SK-N-SH (cell line): ENCODE data around the gene STIL. TPM values are rescaled to one million over a fixed set of nuclear protein-coding genes. Genes with fewer than 3 reads are reported as not detected.

Source experiments
- CTCF ChIA-PET: fragments of 300-600, 350-600 bp; formaldehyde crosslinking; extraction: SDS; loops from one replicate; lab custom pipeline; 2021; lab: Yijun Ruan, JAX
- POLR2A ChIA-PET: fragments of 350-600 bp; sonication (Branson Sonifier 250); formaldehyde crosslinking; extraction: SDS; loops from one replicate; lab custom pipeline; 2020; ENCODE audit warnings: antibody characterized with exemption, inconsistent platforms; lab: Yijun Ruan, JAX
- DNase-seq: peaks from one replicate; pipeline ENCODE4 v3.0.0; 2012
- H2AFZ ChIP-seq: fragments of 200-600 bp; sonication (generic); 2 replicates; pipeline ENCODE4 v1.8.1; 2016; ENCODE audit warnings: antibody characterized with exemption, mild to moderate bottlenecking, low read depth
- H3F3A ChIP-seq: fragments of 200-600 bp; sonication (generic); replicated peaks from 2 replicates; pipeline ENCODE3; 2016; ENCODE audit warnings: antibody characterized with exemption, mild to moderate bottlenecking; ENCODE audit not compliant: insufficient read depth
- H3K27ac ChIP-seq, 2 experiments: fragments of 200-500 bp in 1 of 2; fragments of 200-600 bp in 1 of 2; sonication (Bioruptor generic) in 1 of 2; sonication (generic), shearing (Covaris generic) in 1 of 2; 2 replicates each; pipeline versions ENCODE4 v1.5.1 to v1.6.1; 2014 to 2016; ENCODE audit warnings: low read depth in 2 of 2, inconsistent platforms in 1 of 2, low read length in 1 of 2, mild to moderate bottlenecking in 1 of 2, mixed read lengths in 1 of 2
- H3K27me3 ChIP-seq: fragments of 200-600 bp; sonication (generic), shearing (Covaris generic); 2 replicates; pipeline ENCODE4 v1.6.1; 2016; ENCODE audit warnings: mixed run types; ENCODE audit not compliant: insufficient read depth
- H3K36me3 ChIP-seq, 2 experiments: fragments of 200-500 bp in 1 of 2; fragments of 200-600 bp in 1 of 2; sonication (Bioruptor generic) in 1 of 2; sonication (generic) in 1 of 2; replicated peaks in 1 of 2; 2 replicates each; pipeline versions ENCODE3 to v1.5.1; 2014 to 2016; ENCODE audit warnings: low read length in 1 of 2, mild to moderate bottlenecking in 1 of 2; ENCODE audit not compliant: insufficient read depth in 2 of 2, control insufficient read depth in 1 of 2
- H3K4me1 ChIP-seq, 2 experiments: fragments of 200-500 bp in 1 of 2; fragments of 200-600 bp in 1 of 2; sonication (Bioruptor generic) in 1 of 2; sonication (generic), shearing (Covaris generic) in 1 of 2; 2 replicates each; pipeline versions ENCODE4 v1.5.1 to v1.6.1; 2014 to 2016; ENCODE audit warnings: low read depth in 1 of 2, low read length in 1 of 2, mixed run types in 1 of 2; ENCODE audit not compliant: insufficient read depth in 2 of 2, control insufficient read depth in 1 of 2
- H3K4me2 ChIP-seq: fragments of 200-600 bp; sonication (generic), shearing (Covaris generic); 2 replicates; pipeline ENCODE4 v1.6.1; 2017; ENCODE audit warnings: mixed run types
- H3K4me3 ChIP-seq, 2 experiments: fragments of 200-500 bp in 1 of 2; fragments of 200-600 bp in 1 of 2; sonication (Bioruptor generic) in 1 of 2; sonication (generic), shearing (Covaris generic) in 1 of 2; 2 replicates each; pipeline versions ENCODE4 v1.5.1 to v1.8.1; 2014 to 2016; ENCODE audit warnings: low read depth in 2 of 2, inconsistent platforms in 1 of 2, low read length in 1 of 2, mild to moderate bottlenecking in 1 of 2, mixed read lengths in 1 of 2, moderate library complexity in 1 of 2
- H3K79me2 ChIP-seq: fragments of 200-600 bp; sonication (generic); 2 replicates; pipeline ENCODE4 v1.8.1; 2017; ENCODE audit warnings: mild to moderate bottlenecking; ENCODE audit not compliant: insufficient read depth
- H3K9ac ChIP-seq: fragments of 200-600 bp; sonication (generic); 2 replicates; pipeline ENCODE4 v1.6.1; 2017; ENCODE audit warnings: mixed run types
- H3K9me2 ChIP-seq: fragments of 200-600 bp; sonication (generic); 2 replicates; pipeline ENCODE4 v1.6.1; 2017; ENCODE audit warnings: mixed run types
- H3K9me3 ChIP-seq: fragments of 200-600 bp; sonication (generic); 2 replicates; pipeline ENCODE4 v1.6.1; 2017; ENCODE audit warnings: mixed run types, mild to moderate bottlenecking, moderate library complexity
- H4K20me1 ChIP-seq: fragments of 200-600 bp; sonication (generic); 2 replicates; pipeline ENCODE4 v1.6.1; 2017; ENCODE audit warnings: mild to moderate bottlenecking, mixed run types; ENCODE audit not compliant: insufficient read depth
- EP300 ChIP-seq, 2 experiments: IDR thresholded peaks; 2 replicates each; pipeline versions ENCODE4 v1.4.0 to v1.6.1; 2012; ENCODE audit warnings: borderline replicate concordance in 1 of 2, low read depth in 1 of 2, low read length in 1 of 2
- GABPA ChIP-seq: IDR thresholded peaks from 2 replicates; pipeline ENCODE4 v1.4.0; 2012; ENCODE audit warnings: low read depth, mild to moderate bottlenecking
- JUND ChIP-seq: IDR thresholded peaks from 2 replicates; pipeline ENCODE4 v1.4.0; 2012
- MXI1 ChIP-seq: IDR thresholded peaks from 2 replicates; pipeline ENCODE4 v1.6.1; 2012; ENCODE audit warnings: mild to moderate bottlenecking, low read depth, low read length, improper control_type of control experiment
- NRF1 ChIP-seq: IDR thresholded peaks from 2 replicates; pipeline ENCODE4 v1.6.1; 2012; ENCODE audit warnings: low read depth, mild to moderate bottlenecking, low read length
- POLR2AphosphoS5 ChIP-seq: IDR thresholded peaks from 2 replicates; pipeline ENCODE4 v1.6.1; 2012; ENCODE audit warnings: low read depth, low read length
- RCOR1 ChIP-seq: fragments of 150-350 bp; IDR thresholded peaks from 2 replicates; pipeline ENCODE4 v1.6.1; 2017; ENCODE audit warnings: antibody characterized with exemption, low read length
- SIN3A ChIP-seq: IDR thresholded peaks from 2 replicates; pipeline ENCODE4 v1.6.1; 2012; ENCODE audit warnings: low read depth, mild to moderate bottlenecking, low read length, moderate library complexity, borderline replicate concordance
- TAF1 ChIP-seq: IDR thresholded peaks from 2 replicates; pipeline ENCODE4 v1.6.1; 2012; ENCODE audit warnings: low read depth, mild to moderate bottlenecking, low read length, moderate library complexity, borderline replicate concordance
- WGBS: methylation state at CpG from one replicate; pipeline ENCODE4 v1.1.6; 2017; ENCODE audit warnings: low lambda C conversion rate; 5-methylcytosine and 5-hydroxymethylcytosine counted together
- polyA plus RNA-seq, 3 experiments: library from polyadenylated mRNA; depleted of rRNA; stranded (reverse); fragments of >200 nt; gene quantifications; 2 replicates each; pipeline ENCODE4 v1.2.3, GENCODE V29; 2012
- TF ChIP-seq, protein P1 (sequence below): IDR thresholded peaks from 2 replicates; pipeline ENCODE4 v1.4.0; 2012; ENCODE audit warnings: low read depth, borderline replicate concordance
- TF ChIP-seq, protein P2 (sequence below): IDR thresholded peaks from 2 replicates; pipeline ENCODE4 v1.4.0; 2012; ENCODE audit warnings: low read depth, borderline replicate concordance
- TF ChIP-seq, protein P3 (sequence below): fragments of 150-350 bp; IDR thresholded peaks from 2 replicates; pipeline ENCODE4 v1.6.1; 2016; ENCODE audit warnings: mild to moderate bottlenecking, low read depth, low read length
- TF ChIP-seq, protein P4 (sequence below): fragments of 200-600 bp; sonication (generic); IDR thresholded peaks from 2 replicates; pipeline ENCODE4 v1.6.1; 2017; ENCODE audit warnings: antibody characterized with exemption, mild to moderate bottlenecking, moderate library complexity

STIL gene
- polyA plus RNA-seq, 1 of the 3 experiments (the other 2 are of a cell fraction), result 4.9 TPM

DNA sequence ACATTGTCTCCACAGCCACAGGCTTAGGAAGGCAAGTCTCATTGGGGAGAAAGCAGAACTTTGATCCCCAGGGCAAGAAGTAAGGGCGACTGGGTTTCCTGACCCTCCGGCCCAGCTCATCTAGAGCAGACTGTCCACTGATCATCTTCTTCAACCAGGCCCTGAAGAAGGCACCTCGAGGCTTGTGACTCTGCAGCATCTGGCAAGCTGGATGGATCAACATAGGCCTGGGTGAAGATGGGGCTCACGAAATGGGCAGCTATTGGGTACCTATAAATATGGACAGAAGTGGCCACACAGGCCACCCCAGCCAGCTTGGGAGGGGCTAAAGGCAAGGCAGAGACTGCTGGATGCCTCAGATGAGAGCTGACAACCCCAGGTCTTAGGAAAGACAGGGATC, 94.9 kb downstream of the STIL start:
- no peaks in the 10 kb centered on the region for H3K9me2 ChIP-seq
- no peak for DNase-seq
- CTCF ChIA-PET, result interaction anchor here (1.2 kb wide), 1 partner anchor 40 kb away, joined by 4 read pairs; no protein-coding TSS in a partner anchor
- peaks cover 37% of the 10 kb centered on the region for H3K27me3 ChIP-seq
- no peak overlapping the region for H3K4me2 ChIP-seq
- H3K27ac ChIP-seq, result no peak overlapping the region
- H2AFZ ChIP-seq, result no peak overlapping the region
- H3K79me2 ChIP-seq, result no peaks in the 10 kb centered on the region
- POLR2A ChIA-PET, result no interaction called here
- H3K4me3 ChIP-seq, result no peak overlapping the region
- H4K20me1 ChIP-seq, result no peaks in the 10 kb centered on the region
- TF ChIP-seq MXI1 (no peak), GABPA (no peak), SIN3A (no peak), EP300 (IDR thresholded peaks at IDR 0.05; ENCODE audit: borderline replicate concordance in 1 of 2, low read depth in 1 of 2, low read length in 1 of 2) (no peak), NRF1 (no peak), POLR2AphosphoS5 (no peak), JUND (no peak), TAF1 (no peak), RCOR1 (no peak)
- TF ChIP-seq, protein P1, sequence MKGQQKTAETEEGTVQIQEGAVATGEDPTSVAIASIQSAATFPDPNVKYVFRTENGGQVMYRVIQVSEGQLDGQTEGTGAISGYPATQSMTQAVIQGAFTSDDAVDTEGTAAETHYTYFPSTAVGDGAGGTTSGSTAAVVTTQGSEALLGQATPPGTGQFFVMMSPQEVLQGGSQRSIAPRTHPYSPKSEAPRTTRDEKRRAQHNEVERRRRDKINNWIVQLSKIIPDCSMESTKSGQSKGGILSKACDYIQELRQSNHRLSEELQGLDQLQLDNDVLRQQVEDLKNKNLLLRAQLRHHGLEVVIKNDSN, result no peak
- TF ChIP-seq, protein P2, sequence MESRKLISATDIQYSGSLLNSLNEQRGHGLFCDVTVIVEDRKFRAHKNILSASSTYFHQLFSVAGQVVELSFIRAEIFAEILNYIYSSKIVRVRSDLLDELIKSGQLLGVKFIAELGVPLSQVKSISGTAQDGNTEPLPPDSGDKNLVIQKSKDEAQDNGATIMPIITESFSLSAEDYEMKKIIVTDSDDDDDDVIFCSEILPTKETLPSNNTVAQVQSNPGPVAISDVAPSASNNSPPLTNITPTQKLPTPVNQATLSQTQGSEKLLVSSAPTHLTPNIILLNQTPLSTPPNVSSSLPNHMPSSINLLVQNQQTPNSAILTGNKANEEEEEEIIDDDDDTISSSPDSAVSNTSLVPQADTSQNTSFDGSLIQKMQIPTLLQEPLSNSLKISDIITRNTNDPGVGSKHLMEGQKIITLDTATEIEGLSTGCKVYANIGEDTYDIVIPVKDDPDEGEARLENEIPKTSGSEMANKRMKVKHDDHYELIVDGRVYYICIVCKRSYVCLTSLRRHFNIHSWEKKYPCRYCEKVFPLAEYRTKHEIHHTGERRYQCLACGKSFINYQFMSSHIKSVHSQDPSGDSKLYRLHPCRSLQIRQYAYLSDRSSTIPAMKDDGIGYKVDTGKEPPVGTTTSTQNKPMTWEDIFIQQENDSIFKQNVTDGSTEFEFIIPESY, result no peak
- TF ChIP-seq, protein P3, sequence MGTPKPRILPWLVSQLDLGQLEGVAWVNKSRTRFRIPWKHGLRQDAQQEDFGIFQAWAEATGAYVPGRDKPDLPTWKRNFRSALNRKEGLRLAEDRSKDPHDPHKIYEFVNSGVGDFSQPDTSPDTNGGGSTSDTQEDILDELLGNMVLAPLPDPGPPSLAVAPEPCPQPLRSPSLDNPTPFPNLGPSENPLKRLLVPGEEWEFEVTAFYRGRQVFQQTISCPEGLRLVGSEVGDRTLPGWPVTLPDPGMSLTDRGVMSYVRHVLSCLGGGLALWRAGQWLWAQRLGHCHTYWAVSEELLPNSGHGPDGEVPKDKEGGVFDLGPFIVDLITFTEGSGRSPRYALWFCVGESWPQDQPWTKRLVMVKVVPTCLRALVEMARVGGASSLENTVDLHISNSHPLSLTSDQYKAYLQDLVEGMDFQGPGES, result no peak
- TF ChIP-seq, protein P4, sequence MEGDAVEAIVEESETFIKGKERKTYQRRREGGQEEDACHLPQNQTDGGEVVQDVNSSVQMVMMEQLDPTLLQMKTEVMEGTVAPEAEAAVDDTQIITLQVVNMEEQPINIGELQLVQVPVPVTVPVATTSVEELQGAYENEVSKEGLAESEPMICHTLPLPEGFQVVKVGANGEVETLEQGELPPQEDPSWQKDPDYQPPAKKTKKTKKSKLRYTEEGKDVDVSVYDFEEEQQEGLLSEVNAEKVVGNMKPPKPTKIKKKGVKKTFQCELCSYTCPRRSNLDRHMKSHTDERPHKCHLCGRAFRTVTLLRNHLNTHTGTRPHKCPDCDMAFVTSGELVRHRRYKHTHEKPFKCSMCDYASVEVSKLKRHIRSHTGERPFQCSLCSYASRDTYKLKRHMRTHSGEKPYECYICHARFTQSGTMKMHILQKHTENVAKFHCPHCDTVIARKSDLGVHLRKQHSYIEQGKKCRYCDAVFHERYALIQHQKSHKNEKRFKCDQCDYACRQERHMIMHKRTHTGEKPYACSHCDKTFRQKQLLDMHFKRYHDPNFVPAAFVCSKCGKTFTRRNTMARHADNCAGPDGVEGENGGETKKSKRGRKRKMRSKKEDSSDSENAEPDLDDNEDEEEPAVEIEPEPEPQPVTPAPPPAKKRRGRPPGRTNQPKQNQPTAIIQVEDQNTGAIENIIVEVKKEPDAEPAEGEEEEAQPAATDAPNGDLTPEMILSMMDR, result no peak
- H3K4me1 ChIP-seq, result no peaks in the 10 kb centered on the region
- H3K9ac ChIP-seq, result no peak overlapping the region
- no peaks in the 10 kb centered on the region for H3K36me3 ChIP-seq
- H3K9me3 ChIP-seq, result no peaks in the 10 kb centered on the region
- 20% methylated on average over 3 of the region's 4 CpGs for WGBS
- no peaks in the 10 kb centered on the region for H3F3A ChIP-seq
